ENCODE data around the gene FLVCR2. TPM values are rescaled to one million over a fixed set of nuclear protein-coding genes. Genes with fewer than 3 reads are reported as not detected.
A peak's percentile ranks its signal among the peaks of the same experiment; 100 is the strongest.

Gene FLVCR2
- total RNA-seq, 2 experiments from 2014 or later: 0.71 to 2.3 TPM

- ATAC-seq (ENCODE audit: poor library complexity): no peak
- Histone ChIP-seq H3K4me1 (ENCODE audit: insufficient read depth, low read length) (peaks cover 72% of the 10 kb centered on the region), H3K9me3 (ENCODE audit: control insufficient read depth in 1 of 2, insufficient read depth in 1 of 2, low read length in 2 of 2) (no peaks in the 10 kb centered on the region), H3K27me3 (ENCODE audit: control insufficient read depth in 1 of 2, insufficient read depth in 2 of 2, low read length in 2 of 2) (no peaks in the 10 kb centered on the region), H3K36me3 (ENCODE audit: insufficient read depth, low read length) (peaks cover 22% of the 10 kb centered on the region), H3K4me3 (ENCODE audit: low read length) (no peak overlapping the region), H3K27ac (ENCODE audit: low read depth in 1 of 2, low read length in 2 of 2) (peak overlapping the region; percentile 84 to 87)
- H3K9me3 Mint-ChIP-seq: no peaks in the 10 kb centered on the region
- intact Hi-C loops (cut with DNase I, micrococcal nuclease): loop anchor here in 1 of 2 experiments (2.0 kb wide), 1 partner anchor 19 kb away; no protein-coding TSS in a partner anchor
- H3K36me3 Mint-ChIP-seq (ENCODE audit: low read depth): peaks cover 39% of the 10 kb centered on the region
- TF ChIP-seq CTCF (IDR thresholded peaks at IDR 0.05): no peak
- POLR2A ChIA-PET: interaction anchor here (0.7 to 3.8 kb wide), 3 partner anchors 8 to 22 kb away, joined by 3 to 49 read pairs (median 3); partner anchors contain the start of gene BATF
- peak overlapping the region; percentile 97 for H3K27ac Mint-ChIP-seq
- no peaks in the 10 kb centered on the region for H3K27me3 Mint-ChIP-seq
- no peak for DNase-seq
- CTCF ChIA-PET: interaction anchor here (0.7 to 1.9 kb wide), 5 partner anchors 17 to 1785 kb away, joined by 3 to 6 read pairs (median 4); no protein-coding TSS in a partner anchor
- H3K4me1 Mint-ChIP-seq (ENCODE audit: low read depth): peaks cover 57% of the 10 kb centered on the region
- peak overlapping the region; percentile 31 for H3K4me3 Mint-ChIP-seq
Measured at GRCh38 chr14:75543786-75544185, 34.6 kb upstream of the FLVCR2 start.

- ChIA-PET CTCF (no interaction called here), POLR2A (no interaction called here)
- intact Hi-C loops (cut with DNase I, micrococcal nuclease): no loop called here
Measured at GRCh38 chr14:75545907-75546306, 32.5 kb upstream of the FLVCR2 start.

GRCh38 chr14:75547552-75548250 lies 30.7 kb upstream of the FLVCR2 start:
- ATAC-seq (ENCODE audit: poor library complexity) (no peak), DNase-seq (no peak)
- no peak overlapping the region for H3K4me3 Mint-ChIP-seq
- H3K27ac ChIP-seq (ENCODE audit: low read depth in 1 of 2, low read length in 2 of 2): no peak overlapping the region
- peaks cover 35% of the 10 kb centered on the region for H3K36me3 Mint-ChIP-seq (ENCODE audit: low read depth)
- ChIA-PET POLR2A (no interaction called here), CTCF (interaction anchor here (0.9 kb wide), 1 partner anchor 23 kb away, joined by 3 read pairs; no protein-coding TSS in a partner anchor)
- H3K36me3 ChIP-seq (ENCODE audit: insufficient read depth, low read length): peaks cover 22% of the 10 kb centered on the region
- H3K4me3 ChIP-seq (ENCODE audit: low read length): no peak overlapping the region
- no peak for TF ChIP-seq CTCF (IDR thresholded peaks at IDR 0.05)
- H3K9me3 Mint-ChIP-seq: no peaks in the 10 kb centered on the region
- H3K27ac Mint-ChIP-seq: peak overlapping the region; percentile 56
- no peaks in the 10 kb centered on the region for H3K9me3 ChIP-seq (ENCODE audit: control insufficient read depth in 1 of 2, insufficient read depth in 1 of 2, low read length in 2 of 2)
- H3K27me3 Mint-ChIP-seq: no peaks in the 10 kb centered on the region
- H3K27me3 ChIP-seq (ENCODE audit: control insufficient read depth in 1 of 2, insufficient read depth in 2 of 2, low read length in 2 of 2): no peaks in the 10 kb centered on the region
- peaks cover 25% of the 10 kb centered on the region for H3K4me1 Mint-ChIP-seq (ENCODE audit: low read depth)
- H3K4me1 ChIP-seq (ENCODE audit: insufficient read depth, low read length): peaks cover 47% of the 10 kb centered on the region
- intact Hi-C loops (cut with DNase I, micrococcal nuclease): no loop called here

More at GRCh38 chr14:75545907-75546306, 32.5 kb upstream of the FLVCR2 start:
- no peaks in the 10 kb centered on the region for H3K27me3 Mint-ChIP-seq
- Histone ChIP-seq H3K4me1 (ENCODE audit: insufficient read depth, low read length) (peaks cover 61% of the 10 kb centered on the region), H3K4me3 (ENCODE audit: low read length) (no peak overlapping the region), H3K9me3 (ENCODE audit: control insufficient read depth in 1 of 2, insufficient read depth in 1 of 2, low read length in 2 of 2) (no peaks in the 10 kb centered on the region), H3K36me3 (ENCODE audit: insufficient read depth, low read length) (peaks cover 22% of the 10 kb centered on the region), H3K27ac (ENCODE audit: low read depth in 1 of 2, low read length in 2 of 2) (no peak overlapping the region), H3K27me3 (ENCODE audit: control insufficient read depth in 1 of 2, insufficient read depth in 2 of 2, low read length in 2 of 2) (no peaks in the 10 kb centered on the region)
- no peak for TF ChIP-seq CTCF (IDR thresholded peaks at IDR 0.05)
- ATAC-seq (ENCODE audit: poor library complexity) (no peak), DNase-seq (no peak)
- H3K4me1 Mint-ChIP-seq (ENCODE audit: low read depth): peaks cover 43% of the 10 kb centered on the region
- H3K27ac Mint-ChIP-seq: peak overlapping the region; percentile 69
- peaks cover 36% of the 10 kb centered on the region for H3K36me3 Mint-ChIP-seq (ENCODE audit: low read depth)
- H3K9me3 Mint-ChIP-seq: no peaks in the 10 kb centered on the region
- no peak overlapping the region for H3K4me3 Mint-ChIP-seq
